ENCODE results near the gene PGRMC2.

PGRMC2 gene

DNA sequence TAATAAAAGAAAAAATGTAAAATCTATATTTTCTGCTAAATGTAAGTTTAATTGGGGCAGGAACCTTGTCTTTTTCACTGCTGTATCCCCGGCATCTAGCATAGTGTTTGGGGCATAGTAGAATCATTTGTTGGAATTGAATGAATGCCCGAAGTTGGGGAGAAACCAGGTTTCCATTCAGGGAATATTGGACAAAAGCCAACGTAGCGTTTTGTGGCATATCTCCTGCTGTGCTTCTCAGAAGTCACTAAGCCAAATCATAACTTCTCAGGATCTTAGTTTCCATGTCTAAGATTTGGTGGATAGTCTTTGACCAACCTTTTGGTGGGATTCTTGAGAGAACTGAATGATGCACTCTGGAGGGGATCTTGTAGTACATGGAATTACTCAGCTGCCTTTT lies 42.0 kb upstream of the PGRMC2 start:
- Mint-ChIP-seq H3K9me3 (no peaks in the 10 kb centered on the region), H3K27ac (no peak overlapping the region), H3K36me3 (ENCODE audit: low read depth) (no peaks in the 10 kb centered on the region), H3K27me3 (ENCODE audit: low read depth) (no peaks in the 10 kb centered on the region), H3K4me3 (no peak overlapping the region), H3K4me1 (no peaks in the 10 kb centered on the region)
- TF ChIP-seq, protein P1, sequence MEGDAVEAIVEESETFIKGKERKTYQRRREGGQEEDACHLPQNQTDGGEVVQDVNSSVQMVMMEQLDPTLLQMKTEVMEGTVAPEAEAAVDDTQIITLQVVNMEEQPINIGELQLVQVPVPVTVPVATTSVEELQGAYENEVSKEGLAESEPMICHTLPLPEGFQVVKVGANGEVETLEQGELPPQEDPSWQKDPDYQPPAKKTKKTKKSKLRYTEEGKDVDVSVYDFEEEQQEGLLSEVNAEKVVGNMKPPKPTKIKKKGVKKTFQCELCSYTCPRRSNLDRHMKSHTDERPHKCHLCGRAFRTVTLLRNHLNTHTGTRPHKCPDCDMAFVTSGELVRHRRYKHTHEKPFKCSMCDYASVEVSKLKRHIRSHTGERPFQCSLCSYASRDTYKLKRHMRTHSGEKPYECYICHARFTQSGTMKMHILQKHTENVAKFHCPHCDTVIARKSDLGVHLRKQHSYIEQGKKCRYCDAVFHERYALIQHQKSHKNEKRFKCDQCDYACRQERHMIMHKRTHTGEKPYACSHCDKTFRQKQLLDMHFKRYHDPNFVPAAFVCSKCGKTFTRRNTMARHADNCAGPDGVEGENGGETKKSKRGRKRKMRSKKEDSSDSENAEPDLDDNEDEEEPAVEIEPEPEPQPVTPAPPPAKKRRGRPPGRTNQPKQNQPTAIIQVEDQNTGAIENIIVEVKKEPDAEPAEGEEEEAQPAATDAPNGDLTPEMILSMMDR (IDR thresholded peaks at IDR 0.05; ENCODE audit: unreplicated experiment in 3 of 3): no peak

DNA sequence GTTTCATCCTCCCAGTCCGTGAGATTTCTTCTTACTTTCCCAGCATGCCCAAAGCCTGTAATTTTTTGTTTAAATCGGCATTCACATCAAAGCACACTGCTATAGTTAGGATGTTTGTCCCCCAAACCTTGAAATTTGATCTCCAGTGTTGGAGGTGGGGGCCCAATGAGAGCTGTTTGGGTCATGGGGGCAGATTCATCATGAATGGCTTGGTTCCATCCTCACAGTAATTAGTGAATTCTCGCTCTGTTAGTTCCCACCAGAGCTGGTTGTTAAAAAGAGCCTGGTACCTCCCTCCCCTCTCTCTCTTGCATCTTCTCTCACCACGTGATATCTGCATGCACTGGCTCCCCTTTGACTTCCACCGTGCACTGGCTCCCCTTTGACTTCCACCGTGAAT lies 40.5 kb upstream of the PGRMC2 start:
- H3K4me1 Mint-ChIP-seq: no peaks in the 10 kb centered on the region
- H3K27ac Mint-ChIP-seq: no peak overlapping the region
- H3K4me3 Mint-ChIP-seq: no peak overlapping the region
- H3K27me3 Mint-ChIP-seq (ENCODE audit: low read depth): no peaks in the 10 kb centered on the region
- TF ChIP-seq, protein P1 (IDR thresholded peaks at IDR 0.05; ENCODE audit: unreplicated experiment in 3 of 3): no peak
- H3K36me3 Mint-ChIP-seq (ENCODE audit: low read depth): no peaks in the 10 kb centered on the region
- H3K9me3 Mint-ChIP-seq: no peaks in the 10 kb centered on the region

DNA sequence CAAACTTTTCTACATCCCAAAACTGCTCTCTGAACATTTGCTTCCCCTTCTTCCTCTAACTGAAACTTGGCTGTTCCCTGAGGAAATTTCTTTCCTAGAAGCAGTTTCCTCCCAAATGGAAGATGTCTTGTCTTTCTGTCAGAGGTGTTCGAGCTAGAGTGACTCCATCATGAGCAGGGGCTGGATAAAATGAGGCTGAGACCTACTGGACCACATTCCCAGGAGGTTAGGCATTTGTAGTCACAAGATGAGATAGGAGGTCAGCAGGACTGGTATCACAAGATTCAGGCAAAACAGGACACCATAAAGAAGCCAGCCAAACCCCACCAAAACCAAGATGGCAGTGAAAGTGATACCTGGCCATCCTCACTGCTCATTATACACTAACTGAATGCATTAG lies 35.8 kb upstream of the PGRMC2 start:
- TF ChIP-seq, protein P1 (IDR thresholded peaks at IDR 0.05; ENCODE audit: unreplicated experiment in 3 of 3): no peak
- H3K4me1 Mint-ChIP-seq: no peaks in the 10 kb centered on the region
- no peak overlapping the region for H3K27ac Mint-ChIP-seq
- H3K9me3 Mint-ChIP-seq: no peaks in the 10 kb centered on the region
- no peak overlapping the region for H3K4me3 Mint-ChIP-seq
- no peaks in the 10 kb centered on the region for H3K36me3 Mint-ChIP-seq (ENCODE audit: low read depth)
- H3K27me3 Mint-ChIP-seq (ENCODE audit: low read depth): no peaks in the 10 kb centered on the region

DNA sequence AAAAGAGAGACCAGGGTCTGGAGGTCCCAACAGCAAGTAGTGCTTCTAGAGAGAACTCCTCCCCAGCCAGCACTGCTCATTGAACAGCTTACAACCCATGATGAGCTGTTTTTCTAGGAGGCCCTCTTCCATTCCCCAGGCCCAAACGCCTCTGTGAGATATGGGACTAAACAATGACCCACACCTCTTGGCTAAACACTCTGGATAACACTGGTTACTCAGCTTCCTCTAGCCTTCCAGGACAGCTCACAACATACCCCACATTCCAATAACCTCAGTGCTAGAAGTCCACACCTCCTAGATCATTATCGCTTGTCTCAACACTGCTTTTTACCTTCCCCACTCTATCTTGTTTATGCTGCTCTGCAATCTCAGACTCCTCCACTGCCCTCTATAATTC lies 35.4 kb upstream of the PGRMC2 start:
- Mint-ChIP-seq H3K4me1 (no peaks in the 10 kb centered on the region), H3K4me3 (no peak overlapping the region), H3K27me3 (ENCODE audit: low read depth) (no peaks in the 10 kb centered on the region), H3K9me3 (no peaks in the 10 kb centered on the region), H3K27ac (no peak overlapping the region), H3K36me3 (ENCODE audit: low read depth) (no peaks in the 10 kb centered on the region)
- TF ChIP-seq, protein P1 (IDR thresholded peaks at IDR 0.05; ENCODE audit: unreplicated experiment in 3 of 3): no peak

DNA sequence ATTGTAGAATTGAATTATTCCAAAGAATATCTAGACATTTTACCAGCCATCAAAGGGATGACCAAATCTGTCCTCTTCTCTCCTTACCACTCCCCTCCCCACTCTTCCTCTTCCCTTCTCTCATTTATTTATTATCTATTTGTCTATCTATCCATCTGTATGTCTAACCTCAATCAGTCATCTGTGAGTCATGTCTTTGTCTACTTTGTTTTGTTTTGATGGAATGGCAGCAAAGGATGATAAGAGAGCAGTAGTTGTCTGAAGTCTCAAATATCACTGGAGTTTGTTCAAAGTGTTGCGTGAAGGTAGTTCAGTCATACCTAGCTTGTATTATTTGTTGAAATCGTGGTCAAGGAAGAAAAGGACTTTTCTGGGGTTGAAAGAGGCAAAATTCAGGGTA lies 34.7 kb upstream of the PGRMC2 start:
- Mint-ChIP-seq H3K4me1 (no peaks in the 10 kb centered on the region), H3K36me3 (ENCODE audit: low read depth) (peaks cover 3% of the 10 kb centered on the region), H3K27ac (no peak overlapping the region), H3K27me3 (ENCODE audit: low read depth) (no peaks in the 10 kb centered on the region), H3K9me3 (no peaks in the 10 kb centered on the region), H3K4me3 (no peak overlapping the region)
- TF ChIP-seq, protein P1 (IDR thresholded peaks at IDR 0.05; ENCODE audit: unreplicated experiment in 3 of 3): no peak

DNA sequence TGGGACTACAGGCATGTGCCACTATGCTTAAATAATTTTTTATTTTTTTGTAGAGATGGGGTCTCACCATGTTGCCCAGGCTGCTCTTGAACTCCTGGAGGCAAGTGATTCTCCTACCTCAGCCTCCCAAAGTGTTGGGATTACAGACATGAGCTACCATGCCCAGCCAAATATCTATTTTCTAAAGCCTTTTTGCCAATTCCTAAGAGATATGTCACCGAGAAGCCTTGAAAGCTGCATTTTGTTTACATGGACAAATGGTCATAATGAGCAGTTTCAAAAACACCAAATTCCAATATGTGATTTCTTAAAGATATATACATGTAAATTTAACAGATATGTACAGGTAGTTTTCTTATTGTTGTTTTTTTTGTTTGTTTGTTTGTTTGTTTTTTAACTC lies 33.0 kb upstream of the PGRMC2 start:
- H3K36me3 Mint-ChIP-seq (ENCODE audit: low read depth): peaks cover 6% of the 10 kb centered on the region
- no peak overlapping the region for H3K4me3 Mint-ChIP-seq
- TF ChIP-seq, protein P1 (IDR thresholded peaks at IDR 0.05; ENCODE audit: unreplicated experiment in 3 of 3): no peak
- no peak overlapping the region for H3K27ac Mint-ChIP-seq
- no peaks in the 10 kb centered on the region for H3K27me3 Mint-ChIP-seq (ENCODE audit: low read depth)
- no peaks in the 10 kb centered on the region for H3K9me3 Mint-ChIP-seq
- no peaks in the 10 kb centered on the region for H3K4me1 Mint-ChIP-seq

All from nephron (organoid).